Fibroblast of villous mesenchyme (primary cell): Measurements from ENCODE around the gene CALHM2. TPM values are rescaled to one million over a fixed set of nuclear protein-coding genes. Genes with fewer than 3 reads are reported as not detected.

Source experiments
- DNase-seq: peaks from one replicate; pipeline ENCODE4 v3.0.0-alpha.2; 2010; ENCODE audit warnings: low read depth
- H3K4me3 ChIP-seq: 2 replicates; pipeline ENCODE4 v1.5.1; 2011; ENCODE audit warnings: low read depth, mild to moderate bottlenecking, low read length
- total RNA-seq: library from RNA; depleted of rRNA; stranded (reverse); fragments of >200 nt; gene quantifications from 2 replicates; pipeline ENCODE4 v1.2.3, GENCODE V29; 2012
- TF ChIP-seq, protein P1 (sequence below): IDR thresholded peaks from 2 replicates; pipeline ENCODE4 v1.5.1; 2012; ENCODE audit warnings: low read depth, mild to moderate bottlenecking, low read length; ENCODE audit not compliant: insufficient read depth

The CALHM2 gene, protein sequence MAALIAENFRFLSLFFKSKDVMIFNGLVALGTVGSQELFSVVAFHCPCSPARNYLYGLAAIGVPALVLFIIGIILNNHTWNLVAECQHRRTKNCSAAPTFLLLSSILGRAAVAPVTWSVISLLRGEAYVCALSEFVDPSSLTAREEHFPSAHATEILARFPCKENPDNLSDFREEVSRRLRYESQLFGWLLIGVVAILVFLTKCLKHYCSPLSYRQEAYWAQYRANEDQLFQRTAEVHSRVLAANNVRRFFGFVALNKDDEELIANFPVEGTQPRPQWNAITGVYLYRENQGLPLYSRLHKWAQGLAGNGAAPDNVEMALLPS
- 19.6 and 32.4 TPM in 2 replicates for total RNA-seq

DNA sequence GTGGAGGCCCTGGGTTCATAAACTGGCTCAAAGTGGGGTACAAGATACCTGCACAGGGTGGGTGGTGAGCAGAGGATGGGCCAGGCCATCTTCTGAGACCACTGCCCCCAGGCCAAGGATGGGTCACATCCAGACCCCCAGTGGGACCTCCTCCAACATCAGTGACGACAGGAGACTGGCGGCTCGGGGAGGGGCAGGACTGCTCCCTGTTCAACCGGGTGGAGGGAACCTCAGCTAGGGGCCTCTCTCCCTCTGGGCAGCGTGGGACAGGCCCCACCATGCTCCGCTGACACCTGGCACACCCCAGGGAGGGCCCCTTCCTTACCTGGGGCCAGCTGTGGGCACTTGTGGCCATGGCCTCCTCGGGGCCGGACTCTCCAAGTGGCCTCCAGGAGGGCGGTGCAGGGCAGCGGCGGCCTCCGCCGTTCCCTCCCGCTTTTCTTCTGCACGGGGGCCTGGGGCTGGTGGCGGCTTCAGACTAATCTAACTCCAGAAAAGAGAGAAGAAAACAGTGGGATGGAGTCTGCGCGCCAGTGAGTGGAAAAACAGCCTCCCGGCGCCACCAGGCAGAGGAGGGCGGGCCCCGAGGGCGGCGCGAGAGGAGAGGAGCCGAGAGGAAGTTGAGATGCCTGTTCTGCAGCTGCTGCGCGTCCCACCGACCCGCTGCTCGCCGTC lies at the start of gene CALHM2:
Gene CALHM2 (minus strand): TSS at position 540 of the 675 bp plus-strand sequence. CDS start 2,429 bp downstream, outside the sequence.
- DNase-seq = peak; percentile 60
- peak within 1 kb of the TSS; percentile 73 for H3K4me3 ChIP-seq
- TF ChIP-seq, protein P1, sequence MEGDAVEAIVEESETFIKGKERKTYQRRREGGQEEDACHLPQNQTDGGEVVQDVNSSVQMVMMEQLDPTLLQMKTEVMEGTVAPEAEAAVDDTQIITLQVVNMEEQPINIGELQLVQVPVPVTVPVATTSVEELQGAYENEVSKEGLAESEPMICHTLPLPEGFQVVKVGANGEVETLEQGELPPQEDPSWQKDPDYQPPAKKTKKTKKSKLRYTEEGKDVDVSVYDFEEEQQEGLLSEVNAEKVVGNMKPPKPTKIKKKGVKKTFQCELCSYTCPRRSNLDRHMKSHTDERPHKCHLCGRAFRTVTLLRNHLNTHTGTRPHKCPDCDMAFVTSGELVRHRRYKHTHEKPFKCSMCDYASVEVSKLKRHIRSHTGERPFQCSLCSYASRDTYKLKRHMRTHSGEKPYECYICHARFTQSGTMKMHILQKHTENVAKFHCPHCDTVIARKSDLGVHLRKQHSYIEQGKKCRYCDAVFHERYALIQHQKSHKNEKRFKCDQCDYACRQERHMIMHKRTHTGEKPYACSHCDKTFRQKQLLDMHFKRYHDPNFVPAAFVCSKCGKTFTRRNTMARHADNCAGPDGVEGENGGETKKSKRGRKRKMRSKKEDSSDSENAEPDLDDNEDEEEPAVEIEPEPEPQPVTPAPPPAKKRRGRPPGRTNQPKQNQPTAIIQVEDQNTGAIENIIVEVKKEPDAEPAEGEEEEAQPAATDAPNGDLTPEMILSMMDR = peak; percentile 3

DNA sequence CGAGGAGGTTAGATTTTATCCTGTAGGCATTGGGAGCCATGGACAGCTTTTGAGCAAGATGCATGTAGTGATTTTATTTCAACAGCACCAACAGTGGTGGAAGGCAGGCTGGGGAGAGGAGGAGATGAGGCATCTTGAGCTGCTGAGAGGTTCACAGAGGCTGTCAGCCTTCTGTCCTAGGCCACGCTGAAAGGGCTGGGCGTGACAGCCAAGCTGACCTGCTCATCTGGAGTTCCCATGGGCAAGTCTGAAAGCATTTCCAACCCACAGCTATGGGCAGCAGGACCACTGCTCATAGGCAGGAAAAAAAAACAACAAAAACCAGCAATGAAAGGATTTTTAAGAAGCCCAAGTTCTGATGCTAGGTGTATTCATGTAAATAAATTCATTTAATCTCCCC lies 49.0 kb upstream of the CALHM2 start:
- no peak for DNase-seq
- TF ChIP-seq, protein P1 = no peak
- no peak overlapping the region for H3K4me3 ChIP-seq

DNA sequence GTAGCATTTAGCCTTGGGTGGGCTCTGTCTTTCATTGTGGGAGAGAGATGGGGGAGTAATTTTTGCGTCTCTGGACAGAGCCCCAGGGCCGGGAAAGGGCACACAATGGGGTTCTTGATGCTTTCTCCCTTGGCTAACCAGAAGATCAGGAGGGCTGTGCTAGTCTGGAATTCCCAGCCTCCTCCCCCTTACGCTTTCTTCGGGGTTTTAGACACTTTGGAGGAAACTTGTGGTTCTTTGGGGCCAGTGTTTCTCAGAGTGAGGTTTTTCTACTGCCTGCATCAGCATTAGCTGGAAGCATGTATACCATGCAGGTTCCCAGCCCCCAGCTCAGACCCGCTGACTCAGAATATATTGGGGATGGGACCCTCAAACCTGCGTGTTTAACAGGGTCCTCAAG lies 48.3 kb upstream of the CALHM2 start:
- DNase-seq = no peak
- TF ChIP-seq, protein P1 = no peak
- H3K4me3 ChIP-seq = no peak overlapping the region

DNA sequence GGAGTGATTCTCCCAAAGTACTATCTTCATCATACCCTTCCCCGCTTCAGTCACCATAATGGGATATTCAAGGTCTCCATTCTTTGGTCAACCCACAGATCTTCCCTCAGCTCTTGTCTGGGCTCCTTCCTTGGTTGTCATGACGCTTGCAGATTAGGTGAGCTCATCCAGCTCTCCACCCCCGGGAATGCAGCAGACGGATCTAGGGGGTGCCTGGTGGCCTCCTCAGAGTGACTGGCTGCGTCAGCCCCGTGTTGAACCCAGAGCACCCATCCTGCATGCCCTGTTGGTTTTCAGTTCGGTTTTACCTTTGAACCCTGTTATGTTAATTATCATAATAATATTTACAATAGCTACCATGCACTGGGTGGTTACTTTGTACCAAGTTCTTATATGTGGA lies 47.7 kb upstream of the CALHM2 start:
- TF ChIP-seq, protein P1 = no peak
- DNase-seq = no peak
- H3K4me3 ChIP-seq = no peak overlapping the region

DNA sequence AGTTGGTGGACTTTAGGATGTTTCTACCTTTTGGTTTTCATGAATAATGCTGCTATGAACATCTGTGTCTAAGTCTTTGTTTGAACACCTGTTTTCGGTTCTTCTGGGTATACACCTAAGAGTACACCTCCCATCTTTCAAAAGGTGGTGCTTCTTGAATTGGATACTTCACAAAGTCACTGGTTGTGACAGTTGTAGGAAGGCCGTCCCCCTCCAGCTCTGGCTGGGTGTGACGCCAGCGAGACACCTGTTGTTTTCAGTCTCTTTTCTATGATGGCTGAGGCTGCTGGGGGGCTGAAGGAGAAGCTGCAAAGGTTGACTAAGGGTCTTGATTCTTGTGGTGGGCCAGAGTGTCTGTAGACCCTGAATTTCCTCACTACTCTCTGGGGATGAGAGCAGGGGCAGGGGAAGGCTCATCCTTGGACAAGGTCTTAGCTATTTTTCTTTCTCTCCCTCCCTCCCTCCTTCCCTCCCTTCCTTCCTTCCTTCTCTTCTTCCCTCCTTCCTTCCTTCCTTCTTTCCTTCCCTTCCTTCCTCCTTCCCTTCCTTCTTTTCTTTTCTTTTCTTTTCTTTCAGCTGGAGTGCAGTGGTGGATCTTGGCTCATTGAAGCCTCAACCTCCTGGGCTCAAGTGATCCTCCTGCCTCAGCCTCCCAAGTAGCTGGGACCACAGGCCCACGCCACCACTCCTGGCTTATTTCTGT lies 46.9 kb upstream of the CALHM2 start:
- DNase-seq = no peak
- TF ChIP-seq, protein P1 = no peak
- no peak overlapping the region for H3K4me3 ChIP-seq

DNA sequence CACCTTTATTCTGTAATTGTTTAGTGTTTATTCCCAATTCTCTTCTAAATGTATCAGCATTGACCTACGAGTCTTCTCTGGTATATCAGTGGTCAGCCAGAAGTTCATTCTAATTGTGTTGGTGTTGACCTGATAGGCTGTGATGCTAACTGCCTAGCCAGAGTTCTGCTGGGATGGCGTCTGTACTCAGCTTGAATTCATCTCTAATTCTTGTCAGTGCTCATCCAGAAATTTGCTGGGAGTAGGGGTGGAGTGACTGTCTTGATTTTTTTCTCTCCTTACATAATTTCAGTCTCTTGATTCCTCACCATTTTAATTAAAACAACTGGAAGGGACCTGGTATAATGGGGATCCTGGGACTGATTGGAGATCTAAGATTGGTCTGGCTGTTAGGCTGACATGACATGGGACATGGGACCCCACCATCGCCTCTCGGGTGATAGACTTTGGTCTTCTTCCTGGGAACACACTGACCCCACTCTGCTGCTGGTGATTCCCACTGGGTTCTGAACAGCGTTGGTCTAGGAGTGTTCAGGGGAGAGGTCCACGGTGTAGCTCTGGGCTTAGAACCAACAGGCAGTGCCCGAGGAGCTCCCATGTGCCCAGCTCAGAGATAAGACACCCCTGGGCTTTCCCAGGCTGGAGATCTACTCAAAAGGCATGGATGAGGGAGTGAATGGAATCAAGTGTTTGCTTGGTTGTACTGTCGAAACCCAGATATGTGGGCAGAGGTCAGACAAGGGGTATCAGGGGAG lies 45.2 kb upstream of the CALHM2 start:
- DNase-seq = no peak
- no peak overlapping the region for H3K4me3 ChIP-seq
- TF ChIP-seq, protein P1 = no peak
